OCI-LY7 (cell line): Measurements from ENCODE around the gene MYO16. TPM values are rescaled to one million over a fixed set of nuclear protein-coding genes. Genes with fewer than 3 reads are reported as not detected.

Source experiments
- BruUV-seq: library from RNA; stranded (reverse); fragments of 400-500 nt; replicated peaks from 2 replicates; lab custom pipeline; 2021; lab: Mats Ljungman, UMichigan
- CTCF ChIA-PET: fragments of 300-600 bp; sonication (Branson Sonifier 250); formaldehyde crosslinking; loops from one replicate; lab custom pipeline; 2022; ENCODE audit warnings: antibody characterized with exemption; ENCODE audit not compliant: unreplicated experiment; lab: Charles Lee
- POLR2A ChIA-PET: fragments of 300-600 bp; sonication (Branson Sonifier 250); formaldehyde crosslinking; loops from one replicate; lab custom pipeline; 2022; ENCODE audit warnings: antibody characterized with exemption; lab: Charles Lee
- DNase-seq: peaks from one replicate; pipeline ENCODE4 v3.0.0-alpha.2; 2015; ENCODE audit warnings: low spot score
- H2AFZ ChIP-seq: fragments of 200-600 bp; sonication (generic), shearing (Covaris generic); 2 replicates; pipeline ENCODE4 v1.6.1; 2014; ENCODE audit warnings: mild to moderate bottlenecking, antibody characterized with exemption, low read length, moderate library complexity
- H3K27ac ChIP-seq: fragments of 200-600 bp; sonication (generic); 2 replicates; pipeline ENCODE4 v1.5.1; 2014; ENCODE audit warnings: mixed run types, low read depth, mild to moderate bottlenecking, moderate library complexity, low read length, inconsistent platforms; ENCODE audit not compliant: poor library complexity, severe bottlenecking
- H3K36me3 ChIP-seq: fragments of 200-600 bp; sonication (generic); 2 replicates; pipeline ENCODE4 v1.6.1; 2014; ENCODE audit warnings: mild to moderate bottlenecking, antibody characterized with exemption, low read length, moderate library complexity, mixed read lengths; ENCODE audit not compliant: insufficient read depth
- H3K4me1 ChIP-seq: fragments of 200-600 bp; sonication (generic); 2 replicates; pipeline ENCODE4 v1.5.1; 2014; ENCODE audit warnings: mild to moderate bottlenecking, low read length; ENCODE audit not compliant: insufficient read depth, poor library complexity, severe bottlenecking
- H3K4me2 ChIP-seq: fragments of 200-600 bp; sonication (generic); 2 replicates; pipeline ENCODE4 v1.6.1; 2014; ENCODE audit warnings: mild to moderate bottlenecking, low read length
- H3K4me3 ChIP-seq: fragments of 200-600 bp; sonication (generic); 2 replicates; pipeline ENCODE4 v1.5.1; 2014; ENCODE audit warnings: mild to moderate bottlenecking, low read depth, low read length; ENCODE audit not compliant: poor library complexity, severe bottlenecking
- H3K79me2 ChIP-seq: fragments of 200-600 bp; sonication (generic); 2 replicates; pipeline ENCODE4 v1.6.1; 2016; ENCODE audit warnings: low read depth, mild to moderate bottlenecking, low read length, moderate library complexity, mixed read lengths; ENCODE audit not compliant: insufficient read depth
- H3K9me2 ChIP-seq: fragments of 200-600 bp; sonication (generic); 2 replicates; pipeline ENCODE4 v1.6.1; 2016; ENCODE audit warnings: mild to moderate bottlenecking, low read length, mixed read lengths; ENCODE audit not compliant: insufficient read depth
- H3K9me3 ChIP-seq: fragments of 200-600 bp; sonication (generic); 2 replicates; pipeline ENCODE4 v1.6.1; 2014; ENCODE audit warnings: mild to moderate bottlenecking, mixed run types, low read length, mixed read lengths
- H4K20me1 ChIP-seq: fragments of 200-600 bp; sonication (generic); 2 replicates; pipeline ENCODE4 v1.6.1; 2014; ENCODE audit warnings: mild to moderate bottlenecking, antibody characterized with exemption, low read length, moderate library complexity, mixed read lengths; ENCODE audit not compliant: insufficient read depth
- EZH2phosphoT487 ChIP-seq: fragments of 200-600 bp; sonication (generic); IDR thresholded peaks from 2 replicates; pipeline ENCODE4 v1.6.1; 2018; ENCODE audit warnings: low read depth, borderline replicate concordance, mild to moderate bottlenecking, mixed run types, antibody characterized with exemption, low read length, moderate library complexity, mixed read lengths
- intact Hi-C: fragments of 100-400 bp; cut with micrococcal nuclease; formaldehyde crosslinking; loops from one replicate; pipeline ENCODE4 v1.10.0; 2022; ENCODE audit not compliant: unreplicated experiment
- total RNA-seq, 2 experiments: library from RNA; depleted of rRNA in 1 of 2; stranded (reverse); fragments of >200 nt in 1 of 2; shearing (Covaris generic) in 1 of 2; gene quantifications; 2 replicates each; pipeline ENCODE4 v1.2.3, GENCODE V29; 2014 to 2022
- TF ChIP-seq, protein P1 (sequence below): fragments of 200-600 bp; sonication (generic); conservative IDR thresholded peaks from 2 replicates; pipeline ENCODE4 v1.5.1; 2014; ENCODE audit warnings: mild to moderate bottlenecking, antibody characterized with exemption, low read length, moderate library complexity, mixed read lengths

MYO16 gene
- total RNA-seq, 2 experiments from 2014 or later: 0.06 TPM; not detected in 1

DNA sequence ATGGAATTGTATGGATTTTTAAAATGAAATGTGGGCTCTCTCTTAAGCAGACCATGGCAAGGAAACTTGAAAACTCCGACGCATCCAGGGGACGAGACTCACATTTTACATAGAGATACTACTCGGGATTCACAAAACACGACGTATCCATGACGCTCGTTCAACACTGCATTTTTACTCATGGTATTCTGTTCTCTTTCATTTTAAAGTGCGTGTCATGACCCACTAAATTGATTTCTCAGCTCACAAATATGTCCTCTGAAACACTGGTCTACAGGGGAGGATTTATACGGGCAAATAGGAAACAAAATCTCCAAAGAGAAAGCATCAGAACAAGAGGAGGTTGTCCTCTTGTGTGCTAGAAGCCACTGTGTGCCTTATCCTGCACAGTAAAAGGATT is 523.5 kb downstream of the MYO16 start:
- H3K27ac ChIP-seq: no peak overlapping the region
- no peaks in the 10 kb centered on the region for H4K20me1 ChIP-seq
- no peaks in the 10 kb centered on the region for H3K79me2 ChIP-seq
- no peak overlapping the region for H2AFZ ChIP-seq
- peaks cover 10% of the 10 kb centered on the region for H3K4me1 ChIP-seq
- BruUV-seq: no TSS peak
- ChIA-PET CTCF (no interaction called here), POLR2A (no interaction called here)
- DNase-seq: no peak
- no peaks in the 10 kb centered on the region for H3K9me2 ChIP-seq
- no peaks in the 10 kb centered on the region for H3K9me3 ChIP-seq
- TF ChIP-seq, protein P1, sequence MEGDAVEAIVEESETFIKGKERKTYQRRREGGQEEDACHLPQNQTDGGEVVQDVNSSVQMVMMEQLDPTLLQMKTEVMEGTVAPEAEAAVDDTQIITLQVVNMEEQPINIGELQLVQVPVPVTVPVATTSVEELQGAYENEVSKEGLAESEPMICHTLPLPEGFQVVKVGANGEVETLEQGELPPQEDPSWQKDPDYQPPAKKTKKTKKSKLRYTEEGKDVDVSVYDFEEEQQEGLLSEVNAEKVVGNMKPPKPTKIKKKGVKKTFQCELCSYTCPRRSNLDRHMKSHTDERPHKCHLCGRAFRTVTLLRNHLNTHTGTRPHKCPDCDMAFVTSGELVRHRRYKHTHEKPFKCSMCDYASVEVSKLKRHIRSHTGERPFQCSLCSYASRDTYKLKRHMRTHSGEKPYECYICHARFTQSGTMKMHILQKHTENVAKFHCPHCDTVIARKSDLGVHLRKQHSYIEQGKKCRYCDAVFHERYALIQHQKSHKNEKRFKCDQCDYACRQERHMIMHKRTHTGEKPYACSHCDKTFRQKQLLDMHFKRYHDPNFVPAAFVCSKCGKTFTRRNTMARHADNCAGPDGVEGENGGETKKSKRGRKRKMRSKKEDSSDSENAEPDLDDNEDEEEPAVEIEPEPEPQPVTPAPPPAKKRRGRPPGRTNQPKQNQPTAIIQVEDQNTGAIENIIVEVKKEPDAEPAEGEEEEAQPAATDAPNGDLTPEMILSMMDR: no peak
- TF ChIP-seq EZH2phosphoT487: no peak
- H3K4me2 ChIP-seq: no peak overlapping the region
- H3K36me3 ChIP-seq: no peaks in the 10 kb centered on the region
- H3K4me3 ChIP-seq: no peak overlapping the region
- intact Hi-C loops: no loop called here

DNA sequence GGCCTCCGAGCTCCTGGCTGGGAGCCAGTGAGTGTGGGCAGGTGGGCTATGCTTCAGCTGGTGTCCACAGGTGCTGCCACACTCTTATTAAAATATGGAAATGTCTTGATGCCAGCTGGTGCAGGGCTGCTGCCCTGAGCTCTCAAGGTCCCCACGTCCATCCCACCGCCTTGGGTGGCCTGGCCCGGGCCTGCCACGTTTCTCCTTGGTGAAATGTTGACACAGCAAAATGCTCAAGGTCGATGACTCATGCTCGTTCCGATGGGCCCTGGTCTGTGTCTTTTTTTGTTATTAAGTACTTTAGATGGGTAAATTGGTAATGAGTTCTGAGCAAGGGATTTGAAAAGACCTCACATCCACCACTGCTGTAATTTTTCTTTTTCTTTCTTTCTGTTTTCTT is 524.7 kb downstream of the MYO16 start:
- Histone ChIP-seq H3K9me3 (no peaks in the 10 kb centered on the region), H3K27ac (no peak overlapping the region), H3K4me3 (no peak overlapping the region), H3K4me2 (no peak overlapping the region), H3K36me3 (no peaks in the 10 kb centered on the region), H2AFZ (no peak overlapping the region), H3K4me1 (peaks cover 16% of the 10 kb centered on the region), H4K20me1 (no peaks in the 10 kb centered on the region), H3K9me2 (no peaks in the 10 kb centered on the region), H3K79me2 (no peaks in the 10 kb centered on the region)
- intact Hi-C loops: no loop called here
- POLR2A ChIA-PET: no interaction called here
- BruUV-seq: no TSS peak
- DNase-seq: no peak
- CTCF ChIA-PET: no interaction called here
- TF ChIP-seq EZH2phosphoT487: no peak
- TF ChIP-seq, protein P1: no peak

DNA sequence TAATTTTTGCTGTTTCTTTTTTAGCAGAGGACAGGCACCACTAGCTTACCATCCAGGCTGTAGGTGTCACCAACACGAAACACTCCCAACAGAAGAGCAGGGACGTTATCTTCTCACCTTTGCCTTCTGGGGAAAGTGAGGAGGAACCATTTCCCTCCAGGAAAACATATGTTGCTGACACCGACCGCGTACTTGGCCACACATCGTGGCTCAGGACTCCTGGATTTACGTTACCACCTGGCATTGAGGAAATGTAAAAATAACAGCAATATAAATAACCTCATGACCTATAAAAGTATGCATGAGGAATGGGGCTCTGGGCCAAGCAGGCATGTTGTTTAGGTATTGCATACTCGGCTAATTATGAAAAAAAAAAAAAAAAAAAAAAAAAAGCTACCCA is 525.1 kb downstream of the MYO16 start:
- Histone ChIP-seq H3K27ac (no peak overlapping the region), H3K9me2 (no peaks in the 10 kb centered on the region), H3K4me3 (no peak overlapping the region), H3K36me3 (no peaks in the 10 kb centered on the region), H4K20me1 (no peaks in the 10 kb centered on the region), H3K4me2 (no peak overlapping the region), H3K79me2 (no peaks in the 10 kb centered on the region), H3K9me3 (no peaks in the 10 kb centered on the region), H2AFZ (no peak overlapping the region), H3K4me1 (peaks cover 20% of the 10 kb centered on the region)
- TF ChIP-seq, protein P1: no peak
- no peak for TF ChIP-seq EZH2phosphoT487
- DNase-seq: no peak
- intact Hi-C loops: no loop called here
- BruUV-seq: no TSS peak
- POLR2A ChIA-PET: interaction anchor here (0.6 to 0.7 kb wide), 3 partner anchors 9 to 942 kb away, joined by 3 to 6 read pairs (median 3); no protein-coding TSS in a partner anchor
- CTCF ChIA-PET: no interaction called here
